Measurements from ENCODE around the gene SAP25. TPM values are rescaled to one million over a fixed set of nuclear protein-coding genes. Genes with fewer than 3 reads are reported as not detected.

Gene SAP25
- total RNA-seq, 6 donors from 2014 or later = 1.2 to 18.9 (median 12.7) TPM

- no peaks in the 10 kb centered on the region for H3K9me3 ChIP-seq
- WGBS, 2 donors = 67 to 72% methylated on average over 16 to 18 of the region's 20 CpGs
- no peaks in the 10 kb centered on the region for H3K27me3 ChIP-seq
- H3K36me3 ChIP-seq = peaks cover 34 to 55% (median 50%) of the 10 kb centered on the region in 4 donors
- no peak for TF ChIP-seq CTCF (IDR thresholded peaks at IDR 0.05)
- no peak for TF ChIP-seq POLR2A (IDR thresholded peaks at IDR 0.05)
- no peak for TF ChIP-seq POLR2AphosphoS5 (IDR thresholded peaks at IDR 0.05)
- TF ChIP-seq EP300 (IDR thresholded peaks at IDR 0.05) = no peak
- H3K27ac ChIP-seq = peak overlapping the region; percentile 96 to 100 (median 98)
- ATAC-seq (ENCODE audit: low FRiP score in 2 of 2) (no peak), DNase-seq (peak; percentile 86 to 96)
- H3K4me1 ChIP-seq = peaks cover 34 to 53% (median 41%) of the 10 kb centered on the region in 4 donors
- H3K4me3 ChIP-seq = peak overlapping the region in 2 of 4 donors; percentile 85 to 87
Measured at GRCh38 chr7:100582041-100582579, 8.4 kb upstream of the SAP25 start.

DNA sequence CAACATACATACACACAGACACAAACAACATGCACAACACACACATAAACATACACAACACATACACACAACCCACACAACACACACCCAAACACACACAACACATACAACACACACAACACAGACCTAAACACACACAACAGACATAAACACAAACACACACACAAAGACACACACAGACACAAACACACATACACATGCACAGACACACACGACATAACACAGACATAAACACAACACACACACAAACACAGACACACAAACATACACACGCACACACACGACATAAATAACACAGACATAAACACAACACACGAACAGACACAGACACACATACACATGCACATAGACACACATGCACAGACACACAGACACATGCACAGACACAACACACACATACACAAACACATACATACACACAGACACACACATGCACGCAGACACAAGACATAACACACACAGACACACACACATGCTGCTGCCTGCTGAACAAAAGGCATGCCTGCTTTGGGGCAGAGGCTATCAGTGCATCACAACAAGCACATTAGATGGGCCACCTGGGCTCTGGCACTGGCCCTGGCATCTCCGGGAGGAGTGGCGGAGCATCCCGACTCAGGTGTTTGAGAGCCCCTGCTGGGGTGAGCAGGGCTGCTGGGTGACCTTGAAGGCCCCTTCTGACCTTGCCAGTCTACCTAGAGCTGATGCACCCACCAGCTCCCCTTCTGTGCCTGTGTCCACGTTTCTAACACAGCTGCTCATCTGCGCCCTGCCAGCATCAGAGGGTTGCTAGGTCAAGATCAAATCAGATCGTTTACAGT is 7.0 kb upstream of the SAP25 start:
- no peak for TF ChIP-seq POLR2A (IDR thresholded peaks at IDR 0.05)
- TF ChIP-seq POLR2AphosphoS5 (IDR thresholded peaks at IDR 0.05) = no peak
- no peak for TF ChIP-seq EP300 (IDR thresholded peaks at IDR 0.05)
- TF ChIP-seq CTCF (IDR thresholded peaks at IDR 0.05) = no peak
- Histone ChIP-seq H3K27ac (no peak overlapping the region), H3K36me3 (peaks cover 46 to 69% (median 64%) of the 10 kb centered on the region in 4 donors), H3K4me3 (no peak overlapping the region), H3K27me3 (no peaks in the 10 kb centered on the region), H3K9me3 (no peaks in the 10 kb centered on the region), H3K4me1 (peaks cover 34 to 48% (median 37%) of the 10 kb centered on the region in 4 donors)
- WGBS, 2 donors = 83 to 88% methylated on average over 8 to 11 of the region's 11 CpGs
- ATAC-seq (ENCODE audit: low FRiP score in 2 of 2) (no peak), DNase-seq (no peak)

DNA sequence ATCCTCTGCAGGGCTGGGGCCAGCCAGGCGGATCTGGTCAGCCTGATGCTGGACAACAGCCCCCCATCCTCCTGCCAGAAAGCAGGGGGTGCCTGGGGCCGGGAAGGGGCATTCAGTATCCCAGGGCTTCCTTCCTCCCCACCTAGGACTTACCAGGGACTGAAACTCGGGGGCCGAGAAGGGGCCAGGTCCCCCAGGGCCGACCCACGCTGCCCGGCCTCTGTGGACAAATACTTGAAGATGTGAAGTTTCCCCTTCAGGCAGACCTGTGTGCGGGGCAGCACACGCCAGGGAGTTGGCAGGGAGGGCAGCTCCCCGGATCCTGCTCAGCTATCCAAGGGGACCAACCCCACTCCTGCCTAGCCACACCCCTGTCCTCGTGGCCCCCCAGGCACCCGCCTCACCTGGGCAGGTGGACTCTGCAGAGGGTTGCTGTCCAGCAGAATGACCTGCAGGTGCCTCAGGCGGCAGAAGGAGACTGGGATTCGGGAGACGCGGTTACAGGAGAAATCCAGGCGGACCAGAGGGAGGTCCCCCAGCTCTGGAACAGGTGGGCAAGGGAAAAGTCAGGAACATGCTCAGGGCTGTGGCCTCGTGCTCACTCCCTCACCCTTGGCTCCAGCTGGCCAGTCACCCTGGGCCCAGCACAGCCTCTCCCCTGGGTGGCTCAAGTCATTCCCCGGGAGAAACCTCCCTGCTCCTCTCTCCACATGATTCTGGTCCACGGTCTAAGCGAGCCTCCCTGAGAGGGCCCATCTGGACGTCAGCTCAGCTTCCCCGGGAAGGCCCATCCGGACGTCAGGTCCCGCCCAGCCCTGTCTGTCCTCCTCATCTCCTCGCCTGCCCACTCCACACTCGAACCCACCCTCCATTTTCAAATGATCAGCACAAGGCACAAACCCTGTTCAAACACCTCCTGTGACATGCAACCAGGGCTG is 4.8 kb upstream of the SAP25 start:
- Histone ChIP-seq H3K36me3 (peaks cover 58 to 89% (median 85%) of the 10 kb centered on the region in 4 donors), H3K27me3 (no peaks in the 10 kb centered on the region), H3K4me1 (peaks cover 17 to 29% (median 20%) of the 10 kb centered on the region in 4 donors), H3K9me3 (no peaks in the 10 kb centered on the region), H3K27ac (no peak overlapping the region), H3K4me3 (no peak overlapping the region)
- 88 to 94% methylated on average over 17 to 21 of the region's 28 CpGs for WGBS, 2 donors
- DNase-seq = no peak
- TF ChIP-seq POLR2AphosphoS5 (IDR thresholded peaks at IDR 0.05) (no peak), POLR2A (IDR thresholded peaks at IDR 0.05) (no peak), EP300 (IDR thresholded peaks at IDR 0.05) (no peak), CTCF (IDR thresholded peaks at IDR 0.05) (no peak)
- no peak for ATAC-seq (ENCODE audit: low FRiP score in 2 of 2)

GRCh38 chr7:100577507-100577906 is 3.8 kb upstream of the SAP25 start:
- Histone ChIP-seq H3K36me3 (peaks cover 58 to 98% (median 93%) of the 10 kb centered on the region in 4 donors), H3K4me1 (peaks cover 7 to 19% (median 10%) of the 10 kb centered on the region in 4 donors), H3K4me3 (no peak overlapping the region), H3K27me3 (no peaks in the 10 kb centered on the region), H3K27ac (no peak overlapping the region), H3K9me3 (no peaks in the 10 kb centered on the region)
- DNase-seq (no peak), ATAC-seq (ENCODE audit: low FRiP score in 2 of 2) (no peak)
- 90 to 95% methylated on average over 9 to 10 of the region's 14 CpGs for WGBS, 2 donors
- TF ChIP-seq POLR2AphosphoS5 (IDR thresholded peaks at IDR 0.05) (no peak), CTCF (IDR thresholded peaks at IDR 0.05) (no peak), EP300 (IDR thresholded peaks at IDR 0.05) (no peak), POLR2A (IDR thresholded peaks at IDR 0.05) (no peak)
